H9 (cell line): Measurements from ENCODE around the gene IL17RA. TPM values are rescaled to one million over a fixed set of nuclear protein-coding genes. Genes with fewer than 3 reads are reported as not detected.

Experiments
- DNase-seq: peaks from one replicate; pipeline ENCODE4 v3.0.0-alpha.2; 2017
- H2AFZ ChIP-seq: one replicate; pipeline ENCODE4 v1.6.1; 2013; ENCODE audit warnings: mild to moderate bottlenecking, low read length, control low read depth, moderate library complexity
- H2AK5ac ChIP-seq: 2 replicates; pipeline ENCODE4 v1.6.1; 2013; ENCODE audit warnings: low read length, control low read depth, mixed read lengths; ENCODE audit not compliant: insufficient read length
- H2BK120ac ChIP-seq: one replicate; pipeline ENCODE4 v1.6.1; 2013; ENCODE audit warnings: low read depth, mild to moderate bottlenecking, low read length, control low read depth, inconsistent platforms; ENCODE audit not compliant: poor library complexity, severe bottlenecking
- H2BK12ac ChIP-seq: 2 replicates; pipeline ENCODE4 v1.6.1; 2013; ENCODE audit warnings: low read length, control low read depth, mixed read lengths, low read depth; ENCODE audit not compliant: insufficient read length
- H2BK15ac ChIP-seq: 2 replicates; pipeline ENCODE4 v1.6.1; 2013; ENCODE audit warnings: low read depth, low read length, control low read depth
- H2BK20ac ChIP-seq: one replicate; pipeline ENCODE4 v1.6.1; 2013; ENCODE audit warnings: low read depth, mild to moderate bottlenecking, low read length, control low read depth, inconsistent platforms; ENCODE audit not compliant: poor library complexity, severe bottlenecking
- H2BK5ac ChIP-seq: 2 replicates; pipeline ENCODE4 v1.6.1; 2013; ENCODE audit warnings: low read length, control low read depth, mixed read lengths; ENCODE audit not compliant: insufficient read length
- H3K14ac ChIP-seq: 2 replicates; pipeline ENCODE4 v1.6.1; 2013; ENCODE audit warnings: low read length, control low read depth; ENCODE audit not compliant: insufficient read depth
- H3K18ac ChIP-seq: 2 replicates; pipeline ENCODE4 v1.6.1; 2013; ENCODE audit warnings: low read depth, mild to moderate bottlenecking, mixed read lengths, low read length, control low read depth; ENCODE audit not compliant: insufficient read length
- H3K23ac ChIP-seq: 2 replicates; pipeline ENCODE4 v1.6.1; 2013; ENCODE audit warnings: low read length, control low read depth, mixed read lengths, low read depth; ENCODE audit not compliant: insufficient read length
- H3K23me2 ChIP-seq: 2 replicates; pipeline ENCODE4 v1.6.1; 2013; ENCODE audit warnings: low read depth, mild to moderate bottlenecking, mixed read lengths, low read length, control low read depth; ENCODE audit not compliant: insufficient read length, poor library complexity, severe bottlenecking
- H3K27ac ChIP-seq: 2 replicates; pipeline ENCODE4 v1.5.1; 2013; ENCODE audit warnings: low read length, control low read depth, mixed read lengths, low read depth; ENCODE audit not compliant: insufficient read length
- H3K27me3 ChIP-seq: 2 replicates; pipeline ENCODE4 v1.6.1; 2013; ENCODE audit warnings: low read length, control low read depth, inconsistent platforms; ENCODE audit not compliant: insufficient read depth
- H3K4ac ChIP-seq: 2 replicates; pipeline ENCODE4 v1.6.1; 2013; ENCODE audit warnings: low read depth, mild to moderate bottlenecking, control low read depth, inconsistent platforms, low read length, moderate library complexity
- H3K4me1 ChIP-seq: 2 replicates; pipeline ENCODE4 v1.6.1; 2013; ENCODE audit warnings: low read length, control low read depth, inconsistent platforms; ENCODE audit not compliant: insufficient read depth
- H3K4me2 ChIP-seq: 2 replicates; pipeline ENCODE4 v1.6.1; 2013; ENCODE audit warnings: low read length, control low read depth, mixed read lengths; ENCODE audit not compliant: insufficient read length, insufficient read depth
- H3K56ac ChIP-seq: 2 replicates; pipeline ENCODE4 v1.6.1; 2013; ENCODE audit warnings: low read depth, mild to moderate bottlenecking, mixed read lengths, low read length, control low read depth; ENCODE audit not compliant: insufficient read length
- H3K79me1 ChIP-seq: 2 replicates; pipeline ENCODE4 v1.6.1; 2013; ENCODE audit warnings: low read depth, mild to moderate bottlenecking, moderate library complexity, low read length, control low read depth, inconsistent platforms; ENCODE audit not compliant: insufficient read depth, poor library complexity, severe bottlenecking
- H3K79me2 ChIP-seq: 2 replicates; pipeline ENCODE4 v1.6.1; 2013; ENCODE audit warnings: low read length, control low read depth, inconsistent platforms; ENCODE audit not compliant: insufficient read depth
- H3K9ac ChIP-seq: 2 replicates; pipeline ENCODE4 v1.6.1; 2013; ENCODE audit warnings: low read length, control low read depth, mixed read lengths; ENCODE audit not compliant: insufficient read length; ENCODE audit errors: extremely low read depth
- H3K9me3 ChIP-seq: one replicate; pipeline ENCODE4 v1.6.1; 2013; ENCODE audit warnings: low read depth, low read length, inconsistent platforms; ENCODE audit not compliant: control insufficient read depth
- H3T11ph ChIP-seq: one replicate; pipeline ENCODE4 v1.6.1; 2013; ENCODE audit warnings: mild to moderate bottlenecking, low read length, control low read depth, inconsistent platforms
- H4K20me1 ChIP-seq: one replicate; pipeline ENCODE4 v1.6.1; 2013; ENCODE audit not compliant: control insufficient read depth, insufficient read length, insufficient read depth
- H4K5ac ChIP-seq: 2 replicates; pipeline ENCODE4 v1.6.1; 2013; ENCODE audit warnings: low read depth, mild to moderate bottlenecking, mixed read lengths, low read length, control low read depth; ENCODE audit not compliant: insufficient read length
- H4K8ac ChIP-seq: replicated peaks from 2 replicates; pipeline ENCODE4 v1.6.1; 2013; ENCODE audit warnings: low read length, control low read depth, mixed read lengths, low read depth; ENCODE audit not compliant: insufficient read length
- H4K91ac ChIP-seq: 2 replicates; pipeline ENCODE4 v1.6.1; 2013; ENCODE audit warnings: low read depth, mild to moderate bottlenecking, moderate library complexity, mixed read lengths, low read length, control low read depth; ENCODE audit not compliant: insufficient read length
- H3K27ac Mint-ChIP-seq, 3 experiments: 2 replicates in 2 of 3; 3 replicates in 1 of 3; pipeline ENCODE4 v1.8.0; 2020 to 2021; ENCODE audit warnings: mixed read lengths in 3 of 3, mild to moderate bottlenecking in 1 of 3, moderate library complexity in 1 of 3
- H3K27me3 Mint-ChIP-seq: 2 replicates; pipeline ENCODE4 v1.8.0; 2021; ENCODE audit warnings: low read depth, mild to moderate bottlenecking, moderate library complexity, mixed read lengths
- H3K36me3 Mint-ChIP-seq, 3 experiments: 2 replicates in 2 of 3; 3 replicates in 1 of 3; pipeline ENCODE4 v1.8.0; 2020 to 2021; ENCODE audit warnings: low read depth in 3 of 3, mixed read lengths in 3 of 3; ENCODE audit not compliant: insufficient read depth in 1 of 3
- H3K4me1 Mint-ChIP-seq, 2 experiments: 2 replicates each; pipeline ENCODE4 v1.8.0; 2020; ENCODE audit warnings: mixed read lengths in 2 of 2
- H3K4me3 Mint-ChIP-seq, 2 experiments: 2 replicates in 1 of 2; 3 replicates in 1 of 2; pipeline ENCODE4 v1.8.0; 2020 to 2021; ENCODE audit warnings: mild to moderate bottlenecking in 2 of 2, mixed read lengths in 2 of 2, moderate library complexity in 1 of 2
- H3K9me3 Mint-ChIP-seq, 2 experiments: 2 replicates in 1 of 2; 3 replicates in 1 of 2; pipeline ENCODE4 v1.8.0; 2020; ENCODE audit warnings: mild to moderate bottlenecking in 2 of 2, mixed read lengths in 2 of 2, moderate library complexity in 1 of 2
- CTCF ChIP-seq: fragments of 200-600 bp; sonication (generic); conservative IDR thresholded peaks from 3 replicates; pipeline ENCODE4 v1.8.0; 2021; ENCODE audit warnings: antibody characterized with exemption, mild to moderate bottlenecking
- WGBS: extraction: QIAGEN DNeasy Blood & Tissue Kit; methylation state at CpG from one replicate; pipeline ENCODE4 v1.1.7; 2013; ENCODE audit warnings: missing lambda C conversion rate, low lambda C conversion rate, mixed read lengths; ENCODE audit not compliant: insufficient read length; ENCODE audit errors: extremely low coverage; 5-methylcytosine and 5-hydroxymethylcytosine counted together
- total RNA-seq: library from RNA; stranded (reverse); gene quantifications from 2 replicates; pipeline ENCODE4 v1.2.1, GENCODE V29; 2021

IL17RA gene
- total RNA-seq, 1 experiment from 2014 or later: 12.4 TPM

- Histone ChIP-seq H4K8ac (no peak overlapping the region), H3K79me2 (no peaks in the 10 kb centered on the region), H2BK20ac (no peak overlapping the region), H3K9me3 (no peaks in the 10 kb centered on the region), H4K91ac (no peak overlapping the region), H3K9ac (no peak overlapping the region), H4K5ac (no peak overlapping the region), H2BK12ac (no peak overlapping the region), H2BK15ac (no peak overlapping the region), H2BK120ac (no peak overlapping the region), H2AK5ac (no peak overlapping the region), H3K23ac (no peak overlapping the region), H2BK5ac (no peak overlapping the region), H3T11ph (no peak overlapping the region), H3K23me2 (no peaks in the 10 kb centered on the region), H3K4me2 (no peak overlapping the region), H3K27me3 (no peaks in the 10 kb centered on the region), H3K27ac (no peak overlapping the region), H3K4me1 (no peaks in the 10 kb centered on the region), H3K4ac (no peak overlapping the region), H3K18ac (no peak overlapping the region), H4K20me1 (no peaks in the 10 kb centered on the region), H3K56ac (no peak overlapping the region), H3K14ac (no peak overlapping the region), H2AFZ (no peak overlapping the region), H3K79me1 (no peaks in the 10 kb centered on the region)
- no peak overlapping the region; a peak in 1 of 7 replicates for H3K27ac Mint-ChIP-seq
- WGBS: no CpG with 5 or more reads among the region's 5 CpGs
- TF ChIP-seq CTCF: no peak
- H3K27me3 Mint-ChIP-seq: peaks cover 19% of the 10 kb centered on the region
- peaks cover 6 to 22% of the 10 kb centered on the region in 2 experiments for H3K9me3 Mint-ChIP-seq
- H3K36me3 Mint-ChIP-seq: no peaks in the 10 kb centered on the region; a peak in 1 of 7 replicates
- DNase-seq: no peak
- H3K4me1 Mint-ChIP-seq: peaks cover 0 to 3% of the 10 kb centered on the region in 2 experiments; a peak in 2 of 4 replicates
- H3K4me3 Mint-ChIP-seq: no peak overlapping the region
Measured at GRCh38 chr22:17056058-17056457, 28.7 kb upstream of the IL17RA start.
